GM12872 (cell line): ENCODE data around the gene LRMDA.
A peak's percentile ranks its signal among the peaks of the same experiment; 100 is the strongest.

Experiments used
- TF ChIP-seq, protein P1 (sequence below): IDR thresholded peaks from 3 replicates; pipeline ENCODE4 v1.5.1; 2011; ENCODE audit warnings: low read depth, mild to moderate bottlenecking, low read length, moderate library complexity; ENCODE audit not compliant: insufficient read depth

LRMDA gene

DNA sequence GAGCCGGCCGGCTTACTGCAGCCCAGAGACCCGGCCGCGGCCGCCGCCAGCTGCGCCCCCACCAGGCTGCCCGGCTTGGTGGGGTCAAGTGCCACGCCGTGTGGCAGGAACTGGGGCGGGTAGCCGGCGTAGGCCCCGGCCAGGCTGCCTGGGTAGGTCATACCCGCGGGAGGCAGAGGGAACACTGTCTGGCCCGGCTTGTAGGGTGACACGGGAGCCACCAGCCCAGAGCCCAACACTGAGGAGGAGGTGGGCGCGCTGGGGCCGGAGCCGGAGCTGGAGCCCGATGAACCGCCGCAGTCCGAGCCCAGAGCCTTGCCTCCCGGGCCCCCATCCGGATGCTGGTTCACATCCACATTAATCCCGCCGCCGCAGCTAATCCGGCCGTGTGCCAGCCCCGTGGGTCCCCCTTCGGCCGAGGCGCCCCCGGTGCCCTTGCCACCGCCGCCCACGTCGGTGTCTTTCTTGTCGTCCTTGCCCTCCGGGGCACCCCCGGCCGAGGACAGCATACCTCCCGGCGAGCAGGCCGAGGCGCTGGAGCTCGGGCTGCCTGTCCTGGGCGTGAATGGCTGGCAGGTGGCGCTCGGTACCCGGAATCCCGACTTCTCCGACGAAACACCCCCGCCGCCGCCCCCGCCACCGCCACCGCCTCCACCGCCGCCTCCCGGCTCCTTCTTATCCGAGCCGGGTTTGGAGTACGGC is 31.8 kb upstream of the LRMDA start:
- TF ChIP-seq, protein P1, sequence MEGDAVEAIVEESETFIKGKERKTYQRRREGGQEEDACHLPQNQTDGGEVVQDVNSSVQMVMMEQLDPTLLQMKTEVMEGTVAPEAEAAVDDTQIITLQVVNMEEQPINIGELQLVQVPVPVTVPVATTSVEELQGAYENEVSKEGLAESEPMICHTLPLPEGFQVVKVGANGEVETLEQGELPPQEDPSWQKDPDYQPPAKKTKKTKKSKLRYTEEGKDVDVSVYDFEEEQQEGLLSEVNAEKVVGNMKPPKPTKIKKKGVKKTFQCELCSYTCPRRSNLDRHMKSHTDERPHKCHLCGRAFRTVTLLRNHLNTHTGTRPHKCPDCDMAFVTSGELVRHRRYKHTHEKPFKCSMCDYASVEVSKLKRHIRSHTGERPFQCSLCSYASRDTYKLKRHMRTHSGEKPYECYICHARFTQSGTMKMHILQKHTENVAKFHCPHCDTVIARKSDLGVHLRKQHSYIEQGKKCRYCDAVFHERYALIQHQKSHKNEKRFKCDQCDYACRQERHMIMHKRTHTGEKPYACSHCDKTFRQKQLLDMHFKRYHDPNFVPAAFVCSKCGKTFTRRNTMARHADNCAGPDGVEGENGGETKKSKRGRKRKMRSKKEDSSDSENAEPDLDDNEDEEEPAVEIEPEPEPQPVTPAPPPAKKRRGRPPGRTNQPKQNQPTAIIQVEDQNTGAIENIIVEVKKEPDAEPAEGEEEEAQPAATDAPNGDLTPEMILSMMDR: peak; percentile 54

DNA sequence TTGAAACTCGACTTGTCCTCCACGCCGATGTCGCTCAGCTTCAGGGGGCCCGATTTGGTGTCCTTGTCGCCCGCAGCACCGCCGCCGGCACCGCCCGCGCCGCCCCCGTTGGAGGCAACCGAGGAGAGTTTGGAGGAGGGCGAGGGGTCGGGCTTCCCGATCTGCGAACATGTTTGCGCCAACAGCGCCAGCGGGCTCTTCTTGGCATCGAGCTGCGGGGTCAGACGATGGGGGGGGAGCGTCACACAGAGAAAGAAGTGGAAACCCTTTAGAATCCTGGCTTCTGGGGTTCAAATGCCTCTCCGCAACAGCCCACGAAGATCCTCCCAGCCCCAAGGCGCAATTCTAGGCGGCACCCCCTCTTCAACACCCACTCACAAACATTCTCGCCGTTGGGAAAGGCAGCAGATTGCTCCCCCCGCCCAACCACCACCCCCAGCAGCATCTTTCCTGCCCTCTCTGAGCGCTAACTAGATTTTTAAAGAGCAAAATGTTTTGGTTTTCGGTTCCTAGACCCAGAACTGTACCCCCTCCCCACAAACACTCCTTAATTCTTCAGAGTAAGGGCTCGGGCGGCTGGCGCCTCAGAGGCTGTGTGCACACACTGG is 31.2 kb upstream of the LRMDA start:
- TF ChIP-seq, protein P1: no peak

DNA sequence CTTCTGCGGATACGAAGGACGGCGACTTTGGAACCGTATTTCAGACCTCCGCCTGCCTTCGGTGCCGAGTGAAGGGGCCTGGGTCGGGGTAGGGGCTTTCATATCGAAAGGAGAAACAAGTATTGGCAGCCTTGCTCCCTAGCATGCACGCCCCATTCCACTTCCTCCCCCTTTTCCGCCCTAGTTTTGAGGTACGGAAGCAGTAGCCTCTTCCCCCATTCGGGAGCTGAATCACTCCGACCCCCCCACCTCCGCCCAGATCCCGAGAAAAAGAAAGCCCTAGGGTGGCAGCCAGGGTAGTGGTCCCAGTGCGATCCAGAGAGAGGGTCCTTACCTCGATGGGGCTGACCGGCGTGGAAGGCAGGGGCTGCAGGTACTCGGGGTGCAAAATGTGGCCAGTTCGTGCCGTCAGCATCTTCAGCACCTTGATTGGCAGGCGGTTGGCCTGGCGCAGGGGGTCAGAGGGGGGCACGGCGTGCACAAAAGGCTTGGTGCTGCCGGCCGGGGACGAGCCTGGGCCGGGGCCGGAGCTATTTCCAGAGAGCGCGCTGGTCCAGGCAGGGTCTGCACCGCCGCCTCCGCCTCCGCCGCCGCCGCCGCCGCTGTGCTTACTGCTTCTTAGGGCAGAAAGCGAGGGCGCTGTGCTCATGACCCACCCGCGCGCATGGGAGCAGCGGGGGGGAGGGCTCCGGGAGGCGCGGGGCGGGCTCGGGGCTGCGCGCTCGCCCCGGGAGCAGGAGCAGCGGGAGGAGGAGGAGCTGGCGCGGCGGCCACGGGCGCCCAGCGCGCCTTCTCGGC is 30.5 kb upstream of the LRMDA start:
- TF ChIP-seq, protein P1: no peak

DNA sequence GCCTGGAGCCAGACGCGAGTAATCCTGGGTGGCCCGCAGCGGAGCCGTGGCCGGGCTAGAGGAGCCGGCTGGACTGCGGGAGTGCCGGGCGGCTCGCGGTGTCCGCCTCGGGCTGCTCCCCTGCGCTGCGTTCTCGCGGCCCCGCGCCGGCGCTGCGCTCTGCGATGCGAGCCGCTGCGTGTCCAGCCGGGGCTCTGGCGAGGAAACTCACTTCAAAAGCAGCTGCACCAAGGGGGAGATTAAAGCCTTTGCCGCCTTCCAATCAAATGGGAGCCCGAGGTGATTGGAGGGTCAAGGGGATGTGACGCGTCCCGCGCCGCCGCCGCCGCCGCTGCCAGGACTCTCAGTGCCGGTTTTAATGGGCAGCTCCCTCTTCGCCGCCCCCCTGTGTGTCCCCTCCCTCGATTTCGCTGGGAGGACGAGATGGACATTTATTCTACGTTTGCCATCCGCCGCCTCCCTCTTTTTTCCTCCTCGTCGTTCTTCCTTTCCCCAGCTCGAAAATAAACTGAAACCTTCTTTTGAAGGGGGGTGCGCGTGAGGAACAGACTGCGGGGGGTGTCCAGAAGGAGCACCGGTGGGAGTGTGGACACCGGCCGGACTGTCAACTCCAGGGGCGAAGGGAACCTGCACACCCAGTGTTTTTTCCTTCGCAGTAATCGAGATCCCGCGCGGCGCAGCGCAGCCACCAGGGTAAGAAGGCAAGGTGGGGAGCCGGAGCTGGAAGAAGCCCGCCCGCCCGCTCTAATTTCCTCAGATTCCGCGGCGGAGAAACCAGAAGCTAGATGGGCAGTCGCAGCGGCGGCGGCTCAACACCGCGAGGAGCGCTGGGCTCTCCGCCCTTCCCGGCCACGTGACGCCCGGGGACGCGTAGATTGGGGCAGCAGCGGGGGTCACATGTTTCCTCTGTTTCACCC is 29.6 kb upstream of the LRMDA start, which contains the start of gene ZNF503:
Gene ZNF503, minus strand, starts transcription at position 196 of the 917 bp plus-strand sequence. CDS start 345 bp downstream, outside the sequence.
- TF ChIP-seq, protein P1: no peak

DNA sequence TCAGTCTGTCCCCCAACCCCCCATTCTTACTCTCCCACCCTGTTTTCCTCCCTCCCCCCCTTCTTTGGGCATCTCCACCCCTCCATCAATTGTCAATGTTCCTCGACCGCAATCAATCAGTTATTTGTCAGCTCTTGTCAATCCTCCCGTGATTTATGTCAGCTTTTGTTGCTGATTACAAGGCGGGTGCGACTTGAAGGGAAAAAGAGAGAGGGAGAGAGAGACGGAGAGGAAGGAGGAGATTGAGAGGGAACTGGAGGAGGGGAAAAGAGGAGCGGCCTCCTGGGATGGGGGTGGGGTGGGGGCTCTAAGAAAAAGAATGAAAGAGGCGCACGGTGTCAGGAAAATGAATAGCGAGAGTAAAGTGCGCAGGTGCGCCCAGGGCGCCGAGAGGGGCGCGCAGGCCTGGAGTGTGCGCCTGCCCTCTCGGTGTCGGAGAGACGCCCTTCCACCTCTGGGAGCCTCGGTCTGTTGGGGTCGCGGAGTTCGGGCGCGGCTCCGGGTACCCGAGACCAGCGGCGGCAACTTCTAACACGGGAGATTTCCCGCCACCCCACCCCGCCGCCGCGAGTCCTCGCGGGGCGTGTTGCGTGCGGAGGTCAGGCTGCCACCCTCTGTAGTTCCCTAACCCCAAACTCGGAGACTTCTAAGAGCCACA is 28.8 kb upstream of the LRMDA start:
- TF ChIP-seq, protein P1: no peak

DNA sequence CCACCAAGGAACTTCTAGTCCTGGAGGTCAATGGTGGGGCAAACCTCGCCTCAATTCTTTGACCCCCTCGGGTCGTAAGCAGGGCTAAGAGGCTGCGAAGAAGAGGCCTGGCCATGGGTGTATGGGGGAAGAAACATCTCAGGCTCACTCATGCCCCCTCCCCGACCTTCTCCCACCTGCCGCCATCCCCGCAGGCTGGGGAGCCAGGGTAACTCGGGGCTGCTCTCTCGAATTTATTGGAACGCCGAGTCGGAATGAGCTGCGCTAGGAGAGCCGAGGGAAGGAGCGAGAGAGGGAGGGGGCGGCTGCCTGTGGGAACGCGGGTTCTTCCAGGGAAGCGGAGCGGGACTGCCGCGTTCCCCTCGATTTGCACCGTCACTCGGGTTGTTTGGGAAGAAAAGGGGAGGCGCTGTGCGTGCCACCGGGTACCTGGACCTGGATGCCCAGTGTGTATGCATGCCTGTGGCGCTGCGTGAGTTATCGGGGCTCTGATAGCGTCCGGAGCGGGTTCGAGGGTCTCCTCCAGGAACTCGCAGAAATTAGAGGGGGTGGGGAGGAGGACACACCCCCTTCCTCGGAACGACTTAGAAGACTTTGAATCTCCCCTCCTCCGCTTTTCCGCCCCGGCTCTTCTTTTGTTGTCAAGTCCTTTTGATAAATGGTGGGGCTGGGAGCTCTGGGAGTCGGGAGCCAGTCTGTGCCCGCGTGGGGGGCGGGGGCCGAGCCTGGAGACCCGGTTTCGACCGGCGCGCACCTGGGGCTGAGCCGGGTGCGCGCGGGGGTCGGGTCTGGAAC is 28.1 kb upstream of the LRMDA start:
- TF ChIP-seq, protein P1: no peak
